HepG2 (cell line): ENCODE results near the gene UBE2H. TPM values are rescaled to one million over a fixed set of nuclear protein-coding genes. Genes with fewer than 3 reads are reported as not detected.

ENCODE experiments used
- AHDC1 ChIP-seq: sonication (generic); formaldehyde crosslinking; IDR thresholded peaks from 2 replicates; pipeline ENCODE4 v1.5.1; 2020; ENCODE audit warnings: mild to moderate bottlenecking, missing genetic modification reagents, borderline replicate concordance
- KIAA2018 ChIP-seq: sonication (generic); formaldehyde crosslinking; IDR thresholded peaks from 2 replicates; pipeline ENCODE4 v1.5.0; 2020; ENCODE audit warnings: mild to moderate bottlenecking, missing genetic modification reagents, borderline replicate concordance
- MTF2 ChIP-seq: sonication (generic); formaldehyde crosslinking; IDR thresholded peaks from 2 replicates; pipeline ENCODE4 v1.5.0; 2020; ENCODE audit warnings: missing genetic modification reagents, borderline replicate concordance
- RELA ChIP-seq: sonication (generic); formaldehyde crosslinking; IDR thresholded peaks from 2 replicates; pipeline ENCODE4 v1.4.0; 2020; ENCODE audit warnings: missing genetic modification reagents
- REXO4 ChIP-seq: sonication (generic); formaldehyde crosslinking; IDR thresholded peaks from 2 replicates; pipeline ENCODE4 v1.8.0; 2022; ENCODE audit warnings: missing genetic modification reagents, mild to moderate bottlenecking, borderline replicate concordance
- SNAPC5 ChIP-seq: sonication (generic); formaldehyde crosslinking; IDR thresholded peaks from 2 replicates; pipeline ENCODE4 v1.8.1; 2023; ENCODE audit warnings: mild to moderate bottlenecking, missing genetic modification reagents, borderline replicate concordance
- ZNF577 ChIP-seq: sonication (generic); formaldehyde crosslinking; IDR thresholded peaks from 2 replicates; pipeline ENCODE4 v1.4.0; 2020; ENCODE audit warnings: mild to moderate bottlenecking, low read depth, missing genetic modification reagents, borderline replicate concordance
- polyA plus RNA-seq, 8 experiments: library from polyadenylated mRNA; depleted of rRNA in 3 of 8; stranded (reverse) in 7 of 8; unstranded in 1 of 8; fragments of >200 nt; fragmentation: Illumina TruSeq in 4 of 8; extraction: Trizol in 4 of 8; gene quantifications; 2 replicates each; pipeline versions ENCODE4 v1.2.1 to v1.2.3, GENCODE V29; 2011 to 2016; ENCODE audit warnings: low read depth in 4 of 8, missing spikeins in 1 of 8, mixed read lengths in 1 of 8; ENCODE audit not compliant: insufficient read depth in 1 of 8
- total RNA-seq, 5 experiments: library from RNA; depleted of rRNA; stranded (reverse); fragments of >200 nt; fragmentation: Illumina TruSeq; extraction: Trizol; gene quantifications; 2 replicates each; pipeline ENCODE4 v1.2.3, GENCODE V29; 2016; ENCODE audit warnings: low read depth in 1 of 5
- TF ChIP-seq, protein P1 (sequence below): sonication (generic); formaldehyde crosslinking; IDR thresholded peaks from 2 replicates; pipeline ENCODE4 v1.5.1; 2020; ENCODE audit warnings: missing genetic modification reagents, mild to moderate bottlenecking, borderline replicate concordance
- TF ChIP-seq, protein P2 (sequence below): sonication (generic); formaldehyde crosslinking; IDR thresholded peaks from 2 replicates; pipeline ENCODE4 v1.9.0; 2021; ENCODE audit warnings: missing genetic modification reagents, borderline replicate concordance

UBE2H gene
- total and polyA plus RNA-seq, 2 of the 13 experiments (the other 11 are each of a cell fraction or from before 2014, with no cell fraction given): 15.5 to 40.1 TPM

- TF ChIP-seq, protein P1, sequence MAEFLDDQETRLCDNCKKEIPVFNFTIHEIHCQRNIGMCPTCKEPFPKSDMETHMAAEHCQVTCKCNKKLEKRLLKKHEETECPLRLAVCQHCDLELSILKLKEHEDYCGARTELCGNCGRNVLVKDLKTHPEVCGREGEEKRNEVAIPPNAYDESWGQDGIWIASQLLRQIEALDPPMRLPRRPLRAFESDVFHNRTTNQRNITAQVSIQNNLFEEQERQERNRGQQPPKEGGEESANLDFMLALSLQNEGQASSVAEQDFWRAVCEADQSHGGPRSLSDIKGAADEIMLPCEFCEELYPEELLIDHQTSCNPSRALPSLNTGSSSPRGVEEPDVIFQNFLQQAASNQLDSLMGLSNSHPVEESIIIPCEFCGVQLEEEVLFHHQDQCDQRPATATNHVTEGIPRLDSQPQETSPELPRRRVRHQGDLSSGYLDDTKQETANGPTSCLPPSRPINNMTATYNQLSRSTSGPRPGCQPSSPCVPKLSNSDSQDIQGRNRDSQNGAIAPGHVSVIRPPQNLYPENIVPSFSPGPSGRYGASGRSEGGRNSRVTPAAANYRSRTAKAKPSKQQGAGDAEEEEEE: no peak
- no peak for TF ChIP-seq KIAA2018 (CRISPR knock-in tag)
- no peak for TF ChIP-seq ZNF577 (CRISPR knock-in tag)
- peak; percentile 91; the same call in 1 of the 2 replicates for TF ChIP-seq AHDC1 (CRISPR knock-in tag)
- no peak for TF ChIP-seq RELA (CRISPR knock-in tag)
- TF ChIP-seq, protein P2, sequence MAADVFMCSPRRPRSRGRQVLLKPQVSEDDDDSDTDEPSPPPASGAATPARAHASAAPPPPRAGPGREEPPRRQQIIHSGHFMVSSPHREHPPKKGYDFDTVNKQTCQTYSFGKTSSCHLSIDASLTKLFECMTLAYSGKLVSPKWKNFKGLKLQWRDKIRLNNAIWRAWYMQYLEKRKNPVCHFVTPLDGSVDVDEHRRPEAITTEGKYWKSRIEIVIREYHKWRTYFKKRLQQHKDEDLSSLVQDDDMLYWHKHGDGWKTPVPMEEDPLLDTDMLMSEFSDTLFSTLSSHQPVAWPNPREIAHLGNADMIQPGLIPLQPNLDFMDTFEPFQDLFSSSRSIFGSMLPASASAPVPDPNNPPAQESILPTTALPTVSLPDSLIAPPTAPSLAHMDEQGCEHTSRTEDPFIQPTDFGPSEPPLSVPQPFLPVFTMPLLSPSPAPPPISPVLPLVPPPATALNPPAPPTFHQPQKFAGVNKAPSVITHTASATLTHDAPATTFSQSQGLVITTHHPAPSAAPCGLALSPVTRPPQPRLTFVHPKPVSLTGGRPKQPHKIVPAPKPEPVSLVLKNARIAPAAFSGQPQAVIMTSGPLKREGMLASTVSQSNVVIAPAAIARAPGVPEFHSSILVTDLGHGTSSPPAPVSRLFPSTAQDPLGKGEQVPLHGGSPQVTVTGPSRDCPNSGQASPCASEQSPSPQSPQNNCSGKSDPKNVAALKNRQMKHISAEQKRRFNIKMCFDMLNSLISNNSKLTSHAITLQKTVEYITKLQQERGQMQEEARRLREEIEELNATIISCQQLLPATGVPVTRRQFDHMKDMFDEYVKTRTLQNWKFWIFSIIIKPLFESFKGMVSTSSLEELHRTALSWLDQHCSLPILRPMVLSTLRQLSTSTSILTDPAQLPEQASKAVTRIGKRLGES (CRISPR knock-in tag): no peak
- no peak for TF ChIP-seq SNAPC5 (CRISPR knock-in tag)
- no peak for TF ChIP-seq MTF2
- TF ChIP-seq REXO4 (CRISPR knock-in tag): no peak
Observed at GRCh38 chr7:129948877-129949291, 3.9 kb downstream of the UBE2H start (continued).
